Psoas muscle (tissue), 8 donors: ENCODE measurements around the gene FAM209A. TPM values are rescaled to one million over a fixed set of nuclear protein-coding genes. Genes with fewer than 3 reads are reported as not detected.

Experiments used
- ATAC-seq, 4 donors: fragments of 200-7000 bp; cut with Tn5 transposase; one replicate each; pipeline ENCODE4 v1.9.1; 2020; ENCODE audit warnings: moderate library complexity in 3 of 4, mild to moderate bottlenecking in 2 of 4
- DNase-seq, 2 donors: peaks; one replicate each; pipeline ENCODE4 v3.0.0-alpha.2; 2020
- H3K27ac ChIP-seq: fragments of 200-600 bp; one replicate; pipeline ENCODE4 v1.8.0; 2022
- H3K27me3 ChIP-seq, 3 donors: fragments of 200-600 bp in 1 of 3; one replicate each; pipeline versions ENCODE4 v1.6.1 to v1.8.0; 2013 to 2022; ENCODE audit warnings: low read length in 2 of 3, mild to moderate bottlenecking in 2 of 3, moderate library complexity in 1 of 3; ENCODE audit not compliant: insufficient read depth in 3 of 3
- H3K36me3 ChIP-seq, 2 donors: fragments of 200-600 bp in 1 of 2; one replicate each; pipeline versions ENCODE4 v1.6.1 to v1.8.0; 2013 to 2022; ENCODE audit warnings: low read depth in 1 of 2, mild to moderate bottlenecking in 1 of 2, moderate library complexity in 1 of 2; ENCODE audit not compliant: insufficient read depth in 1 of 2
- H3K4me1 ChIP-seq: fragments of 200-600 bp; one replicate; pipeline ENCODE4 v1.8.0; 2022
- H3K4me3 ChIP-seq: fragments of 200-600 bp; one replicate; pipeline ENCODE4 v1.8.0; 2022; ENCODE audit warnings: mild to moderate bottlenecking
- H3K9me3 ChIP-seq: fragments of 200-600 bp; one replicate; pipeline ENCODE4 v1.8.0; 2022
- WGBS, 3 donors: extraction: QIAGEN DNeasy Blood & Tissue Kit; methylation state at CpG; one replicate each; pipeline versions ENCODE4 v1.1.6 to v1.1.7; 2013; 5-methylcytosine and 5-hydroxymethylcytosine counted together
- intact Hi-C, 2 donors: fragments of 100-400 bp; cut with DNase I; formaldehyde crosslinking; loops; one replicate each; pipeline versions ENCODE4 v1.11.0 to v1.14.2; 2022
- polyA plus RNA-seq, 3 donors: library from polyadenylated mRNA; stranded (reverse); fragments of 200-250 nt; gene quantifications; one replicate each; pipeline ENCODE4 v1.2.3, GENCODE V29; 2013
- total RNA-seq, 4 donors: library from RNA; stranded (reverse); fragmentation: NEBNext Ultra II Directional in 2 of 4; extraction: Animal tissue kit (Norgen Biotek cat#: 25700) in 2 of 4; gene quantifications; one replicate each; pipeline versions ENCODE4 v1.2.1 to v1.2.4, GENCODE V29; 2021 to 2023
- TF ChIP-seq, protein P1 (sequence below): fragments of 200-600 bp; IDR thresholded peaks from one replicate; pipeline ENCODE4 v1.8.0; 2022; ENCODE audit warnings: antibody characterized with exemption
- donor health status: healthy with polysubstance abuse.
- donor health status: DM: no; HTN: no; CAD: no; lungs with moderate emphysema.
- donor health status: Bipolar disorder and iron deficiency.
- donor health status: healthy.
- donor health status: DM: yes; HTN: yes; CAD: no.
- donor health status: DM: no; HTN: no; CAD: no.
- donor health status: DM: no; HTN: no; CAD: no.
- donor health status: DM: yes; HTN: yes; CAD: no.

FAM209A gene
- total and polyA plus RNA-seq, 7 donors, result 0.08 to 0.38 (median 0.23) TPM; not detected in 4

DNA sequence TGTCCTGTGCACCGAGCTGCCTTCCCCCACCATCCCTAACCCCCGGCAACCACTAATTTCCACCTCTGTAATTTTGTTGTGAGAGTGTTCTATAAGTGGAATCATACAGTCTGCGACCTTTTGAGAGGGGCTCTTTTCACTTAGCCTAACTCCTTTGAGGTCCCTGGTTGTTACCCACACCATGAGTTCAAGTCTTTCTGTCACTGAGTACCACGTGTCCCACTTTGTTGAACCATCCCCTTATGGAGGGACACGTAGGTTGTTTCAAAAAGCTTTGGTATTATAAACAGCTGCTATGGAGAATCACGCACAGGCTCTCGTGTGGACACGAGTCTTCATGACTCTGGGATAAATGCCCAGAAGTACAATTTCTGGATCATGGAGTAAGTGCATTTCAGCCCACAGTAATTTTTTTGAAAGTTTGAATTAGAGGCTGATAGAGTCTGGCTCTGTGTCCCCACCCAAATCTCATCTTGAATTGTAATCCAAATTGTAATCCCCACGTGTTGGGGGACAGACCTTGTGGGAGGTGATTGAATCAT is 18.0 kb downstream of the FAM209A start:
- ATAC-seq (no peak), DNase-seq (no peak)
- intact Hi-C loops, result no loop called here
- WGBS, 3 donors, result 52 to 61% (median 53%) methylated on average over 9 of the region's 9 CpGs
- Histone ChIP-seq H3K9me3 (no peaks in the 10 kb centered on the region), H3K4me3 (no peak overlapping the region), H3K27ac (no peak overlapping the region), H3K36me3 (no peaks in the 10 kb centered on the region), H3K27me3 (no peaks in the 10 kb centered on the region), H3K4me1 (no peaks in the 10 kb centered on the region)
- TF ChIP-seq, protein P1, sequence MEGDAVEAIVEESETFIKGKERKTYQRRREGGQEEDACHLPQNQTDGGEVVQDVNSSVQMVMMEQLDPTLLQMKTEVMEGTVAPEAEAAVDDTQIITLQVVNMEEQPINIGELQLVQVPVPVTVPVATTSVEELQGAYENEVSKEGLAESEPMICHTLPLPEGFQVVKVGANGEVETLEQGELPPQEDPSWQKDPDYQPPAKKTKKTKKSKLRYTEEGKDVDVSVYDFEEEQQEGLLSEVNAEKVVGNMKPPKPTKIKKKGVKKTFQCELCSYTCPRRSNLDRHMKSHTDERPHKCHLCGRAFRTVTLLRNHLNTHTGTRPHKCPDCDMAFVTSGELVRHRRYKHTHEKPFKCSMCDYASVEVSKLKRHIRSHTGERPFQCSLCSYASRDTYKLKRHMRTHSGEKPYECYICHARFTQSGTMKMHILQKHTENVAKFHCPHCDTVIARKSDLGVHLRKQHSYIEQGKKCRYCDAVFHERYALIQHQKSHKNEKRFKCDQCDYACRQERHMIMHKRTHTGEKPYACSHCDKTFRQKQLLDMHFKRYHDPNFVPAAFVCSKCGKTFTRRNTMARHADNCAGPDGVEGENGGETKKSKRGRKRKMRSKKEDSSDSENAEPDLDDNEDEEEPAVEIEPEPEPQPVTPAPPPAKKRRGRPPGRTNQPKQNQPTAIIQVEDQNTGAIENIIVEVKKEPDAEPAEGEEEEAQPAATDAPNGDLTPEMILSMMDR, result no peak

DNA sequence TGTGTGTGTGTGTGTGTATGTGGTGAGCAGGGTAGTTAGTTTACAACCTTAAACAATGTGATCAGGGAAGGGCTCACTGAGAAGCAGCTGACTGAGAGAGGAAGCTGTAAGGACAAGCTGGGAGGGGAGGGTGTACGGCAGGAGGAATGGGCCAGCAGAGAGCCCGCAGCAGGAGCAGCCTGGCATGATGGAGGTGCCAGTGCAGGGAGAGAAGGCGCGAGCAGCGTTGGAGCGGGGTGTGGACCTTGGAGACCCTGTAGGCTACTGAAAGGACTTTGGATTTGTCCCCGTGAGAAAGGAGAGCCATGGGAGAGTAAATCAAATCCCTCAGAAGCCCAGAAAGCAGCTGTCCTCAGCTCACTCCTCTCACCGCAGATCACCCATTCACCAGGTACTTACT is 27.0 kb downstream of the FAM209A start:
- H3K36me3 ChIP-seq, result no peaks in the 10 kb centered on the region
- intact Hi-C loops, result loop anchor here (5.0 kb wide), 1 partner anchor 796 kb away; no protein-coding TSS in a partner anchor
- peaks cover 6% of the 10 kb centered on the region for H3K4me1 ChIP-seq
- no peak overlapping the region for H3K27ac ChIP-seq
- TF ChIP-seq, protein P1, result no peak
- no peaks in the 10 kb centered on the region for H3K9me3 ChIP-seq
- 77 to 91% (median 81%) methylated on average over 8 of the region's 8 CpGs for WGBS, 3 donors
- ATAC-seq, result no peak
- no peak overlapping the region for H3K4me3 ChIP-seq
- no peak for DNase-seq
- H3K27me3 ChIP-seq, result no peaks in the 10 kb centered on the region

DNA sequence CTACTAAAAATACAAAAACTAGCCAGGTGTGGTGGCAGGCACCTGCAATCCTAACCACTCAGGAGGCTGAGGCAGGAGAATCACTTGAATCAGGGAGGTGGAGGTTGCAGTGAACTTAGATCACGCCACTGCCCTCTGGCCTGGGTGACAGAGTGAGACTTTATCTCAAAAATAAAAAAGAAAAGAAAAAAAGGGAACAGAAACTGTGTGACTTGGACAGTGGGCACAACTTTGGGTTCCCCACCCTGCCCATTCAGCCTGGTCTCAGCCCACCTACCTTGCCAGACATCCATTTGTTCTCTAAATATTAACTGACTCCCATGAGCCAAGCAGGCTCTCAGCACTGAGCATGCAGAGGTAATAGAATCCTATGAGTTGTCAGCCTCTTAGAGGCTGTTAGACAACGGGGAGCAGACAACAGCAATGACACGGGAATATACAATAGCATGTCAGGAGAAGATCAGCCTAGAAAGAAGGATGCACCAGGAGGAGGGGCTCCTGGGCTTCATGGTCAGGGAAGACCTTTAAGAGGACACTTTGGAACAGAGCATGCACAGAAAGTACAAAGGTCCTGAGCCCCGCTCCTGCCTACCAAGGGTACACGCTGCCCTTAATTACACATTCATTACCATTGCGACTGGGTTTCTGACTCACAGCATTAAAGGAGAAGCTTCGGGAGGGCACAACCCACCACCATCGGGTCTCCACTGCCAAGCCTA is 28.5 kb downstream of the FAM209A start:
- H3K36me3 ChIP-seq, result no peaks in the 10 kb centered on the region
- DNase-seq (no peak), ATAC-seq (no peak)
- intact Hi-C loops, result loop anchor here (5.0 kb wide), 1 partner anchor 794 kb away; no protein-coding TSS in a partner anchor
- TF ChIP-seq, protein P1, result no peak
- H3K4me3 ChIP-seq, result no peak overlapping the region
- 61 to 65% (median 63%) methylated on average over 8 of the region's 8 CpGs for WGBS, 3 donors
- H3K4me1 ChIP-seq, result peaks cover 6% of the 10 kb centered on the region
- no peak overlapping the region for H3K27ac ChIP-seq
- no peaks in the 10 kb centered on the region for H3K27me3 ChIP-seq
- no peaks in the 10 kb centered on the region for H3K9me3 ChIP-seq

DNA sequence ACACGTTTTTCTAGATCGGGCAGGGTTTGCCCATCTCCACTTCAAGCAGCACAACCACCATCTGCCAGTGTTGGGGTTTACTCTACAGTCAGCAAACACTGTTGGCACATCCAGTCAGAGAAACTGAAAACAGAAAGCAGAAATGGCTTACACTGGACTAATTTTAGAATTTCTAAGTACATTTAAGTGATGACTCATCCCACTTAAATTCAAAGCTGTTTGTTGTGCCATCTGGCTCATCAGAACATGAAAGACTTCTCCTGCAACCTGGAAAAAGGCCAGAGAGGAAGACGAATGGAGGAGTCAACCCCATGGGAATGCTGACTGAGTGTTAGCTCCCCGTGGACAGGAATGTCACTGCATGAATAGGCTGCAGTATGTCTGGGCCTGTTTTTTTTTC is 30.3 kb downstream of the FAM209A start:
- intact Hi-C loops, result loop anchor here (5.0 kb wide), 1 partner anchor 792 kb away; no protein-coding TSS in a partner anchor
- peaks cover 0 to 2% (median 0%) of the 10 kb centered on the region in 3 donors for H3K27me3 ChIP-seq
- DNase-seq (no peak), ATAC-seq (peak; percentile 32 to 66 (median 58))
- H3K27ac ChIP-seq, result no peak overlapping the region
- no peaks in the 10 kb centered on the region for H3K36me3 ChIP-seq
- H3K9me3 ChIP-seq, result no peaks in the 10 kb centered on the region
- WGBS, 3 donors, result 9 to 18% (median 14%) methylated on average over 4 of the region's 4 CpGs
- no peak overlapping the region for H3K4me3 ChIP-seq
- TF ChIP-seq, protein P1, result no peak
- peaks cover 6% of the 10 kb centered on the region for H3K4me1 ChIP-seq
